Stimulated activated naive CD4-positive, alpha-beta T cell treated with Interleukin-2 at 50 U/mL for 16 hours (primary cell): ENCODE results near the gene FYCO1.

ENCODE experiments used
- DNase-seq: peaks from one replicate; lab custom pipeline; 2025; lab: John Stamatoyannopoulos, UW

Gene FYCO1

GRCh38 chr3:45984331-45985312, 11.0 kb downstream of the FYCO1 start:
- no peak for DNase-seq

GRCh38 chr3:45983770-45984169, 11.9 kb downstream of the FYCO1 start:
- DNase-seq, result no peak

GRCh38 chr3:45981346-45982074, 14.1 kb downstream of the FYCO1 start:
- no peak for DNase-seq

- no peak for DNase-seq
Observed at GRCh38 chr3:45980819-45981218, 14.8 kb downstream of the FYCO1 start.

- DNase-seq, result no peak
Observed at GRCh38 chr3:45980229-45980813, 15.3 kb downstream of the FYCO1 start.

- no peak for DNase-seq
Observed at GRCh38 chr3:45979378-45979777, 16.2 kb downstream of the FYCO1 start.

- peak; percentile 43 for DNase-seq
Observed at GRCh38 chr3:45978006-45978761, 17.4 kb downstream of the FYCO1 start.

- peak; percentile 22 for DNase-seq
Observed at GRCh38 chr3:45976191-45977091, 19.2 kb downstream of the FYCO1 start.

- DNase-seq, result peak; percentile 32
Observed at GRCh38 chr3:45975686-45976085, 19.9 kb downstream of the FYCO1 start.

GRCh38 chr3:45974686-45975085, 20.9 kb downstream of the FYCO1 start:
- no peak for DNase-seq

- DNase-seq, result no peak
Observed at GRCh38 chr3:45972534-45973402, 22.9 kb downstream of the FYCO1 start.

- no peak for DNase-seq
Observed at GRCh38 chr3:45969953-45970352, 25.7 kb downstream of the FYCO1 start.

GRCh38 chr3:45969116-45969515, 26.5 kb downstream of the FYCO1 start:
- no peak for DNase-seq

- no peak for DNase-seq
Observed at GRCh38 chr3:45968706-45969105, 26.9 kb downstream of the FYCO1 start.

- no peak for DNase-seq
Observed at GRCh38 chr3:45968149-45968548, 27.5 kb downstream of the FYCO1 start.

GRCh38 chr3:45967724-45968123, 27.9 kb downstream of the FYCO1 start:
- no peak for DNase-seq

GRCh38 chr3:45966950-45967640, 28.5 kb downstream of the FYCO1 start:
- no peak for DNase-seq

GRCh38 chr3:45966371-45966791, 29.2 kb downstream of the FYCO1 start:
- DNase-seq, result no peak

GRCh38 chr3:45965653-45966052, 30.0 kb downstream of the FYCO1 start:
- no peak for DNase-seq
